Esophagus muscularis mucosa (tissue), 3 donors: Measurements from ENCODE around the gene TEX52.

Source experiments
- POLR2A ChIP-seq: fragments of 450-650 bp; IDR thresholded peaks from one replicate; pipeline ENCODE4 v1.6.1; 2017; ENCODE audit warnings: antibody characterized with exemption, moderate library complexity, mild to moderate bottlenecking, low read depth
- TF ChIP-seq, protein P1 (sequence below), 3 experiments: fragments of 200-600 bp in 2 of 3; fragments of 450-650 bp in 1 of 3; sonication (generic) in 2 of 3; IDR thresholded peaks; one replicate each; pipeline ENCODE4 v1.5.1; 2017 to 2019; ENCODE audit warnings: antibody characterized with exemption in 3 of 3, mild to moderate bottlenecking in 2 of 3, moderate library complexity in 1 of 3

DNA sequence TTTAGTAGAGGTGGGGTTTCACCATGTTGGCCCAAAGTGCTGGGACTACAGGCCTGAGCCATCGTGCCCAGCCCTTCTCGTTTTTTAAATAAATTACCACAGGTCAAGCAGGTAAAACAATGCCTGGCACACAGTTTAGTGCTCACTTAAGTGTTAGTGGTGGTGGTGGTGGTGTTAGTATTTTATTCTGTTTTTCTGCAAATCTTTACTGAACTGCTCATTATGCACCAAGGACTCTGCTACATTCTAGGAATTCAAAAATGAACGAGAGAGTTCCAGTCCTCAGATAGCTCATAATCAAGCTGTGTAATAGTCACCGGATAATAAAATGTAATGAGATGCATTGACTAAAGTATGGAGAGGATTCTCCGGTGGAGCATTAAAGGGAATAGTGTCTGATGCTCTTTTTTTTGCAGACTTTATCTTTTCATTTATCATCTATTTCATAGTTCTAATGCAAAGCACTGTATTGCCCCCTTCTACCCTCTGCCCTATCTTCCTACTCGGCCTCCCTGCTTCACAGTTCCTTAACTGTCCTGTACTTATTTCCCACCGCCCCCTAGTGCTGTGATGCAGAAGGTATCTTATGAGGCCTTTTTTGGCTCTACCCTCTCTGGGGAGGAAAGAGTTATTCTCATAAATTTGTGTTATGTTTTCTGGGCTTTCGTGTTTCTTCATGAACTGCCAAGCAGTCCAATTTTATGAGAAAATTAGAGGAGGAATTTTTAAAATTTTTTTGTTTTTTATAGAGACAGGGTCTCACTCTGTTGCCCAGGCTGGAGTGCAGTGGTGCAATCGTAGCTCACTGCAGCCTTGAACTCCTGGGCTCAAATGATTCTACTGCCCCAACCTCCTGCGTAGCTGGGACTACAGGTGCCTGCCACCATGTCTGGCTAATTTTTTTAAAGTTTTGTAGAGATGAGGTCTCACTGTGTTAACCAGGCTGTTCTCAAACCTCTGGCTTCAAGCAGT, 43.3 kb downstream of the TEX52 start:
- TF ChIP-seq, protein P1, sequence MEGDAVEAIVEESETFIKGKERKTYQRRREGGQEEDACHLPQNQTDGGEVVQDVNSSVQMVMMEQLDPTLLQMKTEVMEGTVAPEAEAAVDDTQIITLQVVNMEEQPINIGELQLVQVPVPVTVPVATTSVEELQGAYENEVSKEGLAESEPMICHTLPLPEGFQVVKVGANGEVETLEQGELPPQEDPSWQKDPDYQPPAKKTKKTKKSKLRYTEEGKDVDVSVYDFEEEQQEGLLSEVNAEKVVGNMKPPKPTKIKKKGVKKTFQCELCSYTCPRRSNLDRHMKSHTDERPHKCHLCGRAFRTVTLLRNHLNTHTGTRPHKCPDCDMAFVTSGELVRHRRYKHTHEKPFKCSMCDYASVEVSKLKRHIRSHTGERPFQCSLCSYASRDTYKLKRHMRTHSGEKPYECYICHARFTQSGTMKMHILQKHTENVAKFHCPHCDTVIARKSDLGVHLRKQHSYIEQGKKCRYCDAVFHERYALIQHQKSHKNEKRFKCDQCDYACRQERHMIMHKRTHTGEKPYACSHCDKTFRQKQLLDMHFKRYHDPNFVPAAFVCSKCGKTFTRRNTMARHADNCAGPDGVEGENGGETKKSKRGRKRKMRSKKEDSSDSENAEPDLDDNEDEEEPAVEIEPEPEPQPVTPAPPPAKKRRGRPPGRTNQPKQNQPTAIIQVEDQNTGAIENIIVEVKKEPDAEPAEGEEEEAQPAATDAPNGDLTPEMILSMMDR (IDR thresholded peaks at IDR 0.05): peak; percentile 43 to 60 (median 59)
- TF ChIP-seq POLR2A: no peak
